ENCODE data around the gene ANKRD44.

ANKRD44 gene

DNA sequence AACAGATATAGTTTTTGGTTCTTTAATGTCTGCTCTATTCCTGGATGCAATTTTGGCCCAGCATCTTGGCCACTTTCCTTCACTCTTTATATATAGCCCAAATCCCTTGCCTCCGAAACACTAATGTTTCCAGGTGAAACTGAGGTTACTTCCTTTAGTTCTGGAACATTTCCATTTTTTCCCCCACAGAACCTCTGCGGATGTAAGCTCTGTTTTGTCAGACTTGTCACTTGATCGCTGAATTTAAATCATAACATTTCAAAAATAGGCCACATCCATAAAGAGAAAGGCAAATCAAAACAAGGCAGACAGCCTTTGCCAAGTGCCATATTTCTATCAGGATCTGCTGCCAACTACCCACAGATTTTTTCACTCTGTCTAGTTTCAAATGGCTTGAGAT is 115.1 kb downstream of the ANKRD44 start:
- Histone ChIP-seq H3K36me3 (ENCODE audit: insufficient read depth, low read length) (no peaks in the 10 kb centered on the region), H3K27me3 (ENCODE audit: insufficient read depth, low read length, poor library complexity, severe bottlenecking) (no peaks in the 10 kb centered on the region), H3K4me1 (ENCODE audit: insufficient read depth, low read length, poor library complexity, severe bottlenecking) (peaks cover 58% of the 10 kb centered on the region)

DNA sequence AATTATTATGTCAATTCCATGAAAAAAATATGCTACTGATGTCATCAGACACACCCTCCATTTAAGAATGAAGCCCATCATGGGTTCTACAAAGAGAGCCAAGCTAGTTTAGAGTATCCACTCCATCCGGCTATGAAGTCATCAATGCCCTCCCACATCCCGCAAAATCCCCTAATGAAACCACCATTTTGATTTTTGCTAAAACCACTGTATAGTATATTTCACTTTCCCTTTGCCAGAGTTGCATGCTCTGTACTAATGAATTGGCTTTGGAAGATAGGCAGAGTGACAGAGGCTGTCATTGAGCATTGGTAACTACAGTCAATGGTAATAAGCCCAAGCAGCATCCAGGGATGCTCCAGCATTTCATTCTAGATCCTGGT is 118.6 kb downstream of the ANKRD44 start:
- no peak for TF ChIP-seq EZH2phosphoT487 (IDR thresholded peaks at IDR 0.05; ENCODE audit: borderline replicate concordance)
- TF ChIP-seq, protein P1, sequence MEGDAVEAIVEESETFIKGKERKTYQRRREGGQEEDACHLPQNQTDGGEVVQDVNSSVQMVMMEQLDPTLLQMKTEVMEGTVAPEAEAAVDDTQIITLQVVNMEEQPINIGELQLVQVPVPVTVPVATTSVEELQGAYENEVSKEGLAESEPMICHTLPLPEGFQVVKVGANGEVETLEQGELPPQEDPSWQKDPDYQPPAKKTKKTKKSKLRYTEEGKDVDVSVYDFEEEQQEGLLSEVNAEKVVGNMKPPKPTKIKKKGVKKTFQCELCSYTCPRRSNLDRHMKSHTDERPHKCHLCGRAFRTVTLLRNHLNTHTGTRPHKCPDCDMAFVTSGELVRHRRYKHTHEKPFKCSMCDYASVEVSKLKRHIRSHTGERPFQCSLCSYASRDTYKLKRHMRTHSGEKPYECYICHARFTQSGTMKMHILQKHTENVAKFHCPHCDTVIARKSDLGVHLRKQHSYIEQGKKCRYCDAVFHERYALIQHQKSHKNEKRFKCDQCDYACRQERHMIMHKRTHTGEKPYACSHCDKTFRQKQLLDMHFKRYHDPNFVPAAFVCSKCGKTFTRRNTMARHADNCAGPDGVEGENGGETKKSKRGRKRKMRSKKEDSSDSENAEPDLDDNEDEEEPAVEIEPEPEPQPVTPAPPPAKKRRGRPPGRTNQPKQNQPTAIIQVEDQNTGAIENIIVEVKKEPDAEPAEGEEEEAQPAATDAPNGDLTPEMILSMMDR (conservative IDR thresholded peaks at IDR 0.05; ENCODE audit: low read length): no peak
- H3K9me3 ChIP-seq (ENCODE audit: insufficient read depth, low read depth, low read length): no peaks in the 10 kb centered on the region

More for the DNA sequence above, 115.1 kb downstream of the ANKRD44 start:
- no peak overlapping the region for H3K9ac ChIP-seq (ENCODE audit: low read depth, low read length, poor library complexity, severe bottlenecking)
- no peak overlapping the region for H3K4me2 ChIP-seq (ENCODE audit: low read depth, low read length, poor library complexity, severe bottlenecking)
- peaks cover 76% of the 10 kb centered on the region for H3K79me2 ChIP-seq (ENCODE audit: insufficient read depth, low read length)
- no peak overlapping the region for H2AFZ ChIP-seq (ENCODE audit: low read length)
- no peaks in the 10 kb centered on the region for H4K20me1 ChIP-seq (ENCODE audit: insufficient read depth, low read length, poor library complexity, severe bottlenecking)
- H3K4me3 ChIP-seq (ENCODE audit: low read length, poor library complexity, severe bottlenecking): no peak overlapping the region
- TF ChIP-seq, protein P1 (conservative IDR thresholded peaks at IDR 0.05; ENCODE audit: low read length): no peak
- no peak for TF ChIP-seq EZH2phosphoT487 (IDR thresholded peaks at IDR 0.05; ENCODE audit: borderline replicate concordance)
- no peaks in the 10 kb centered on the region for H3K9me2 ChIP-seq (replicated peaks; ENCODE audit: low read depth, low read length)
- peaks cover 10% of the 10 kb centered on the region; the same call in 1 of the 2 replicates for H3F3A ChIP-seq (ENCODE audit: low read depth)
- no peaks in the 10 kb centered on the region for H3K9me3 ChIP-seq (ENCODE audit: insufficient read depth, low read depth, low read length)

GRCh38 chr2:197191177-197191939 is 119.2 kb downstream of the ANKRD44 start:
- no peaks in the 10 kb centered on the region; the same call in 1 of the 2 replicates for H3K36me3 ChIP-seq (ENCODE audit: insufficient read depth, low read length)
- H3K4me2 ChIP-seq (ENCODE audit: low read depth, low read length, poor library complexity, severe bottlenecking): no peak overlapping the region
- peaks cover 22% of the 10 kb centered on the region for H3K4me1 ChIP-seq (ENCODE audit: insufficient read depth, low read length, poor library complexity, severe bottlenecking)
- no peak overlapping the region for H3K4me3 ChIP-seq (ENCODE audit: low read length, poor library complexity, severe bottlenecking)
- no peaks in the 10 kb centered on the region for H3K27me3 ChIP-seq (ENCODE audit: insufficient read depth, low read length, poor library complexity, severe bottlenecking)
- no peak for TF ChIP-seq EZH2phosphoT487 (IDR thresholded peaks at IDR 0.05; ENCODE audit: borderline replicate concordance)
- TF ChIP-seq, protein P1 (conservative IDR thresholded peaks at IDR 0.05; ENCODE audit: low read length): peak; percentile 93
- peaks cover 78% of the 10 kb centered on the region for H3K79me2 ChIP-seq (ENCODE audit: insufficient read depth, low read length)
- no peaks in the 10 kb centered on the region for H3K9me2 ChIP-seq (replicated peaks; ENCODE audit: low read depth, low read length)
- no peaks in the 10 kb centered on the region for H3K9me3 ChIP-seq (ENCODE audit: insufficient read depth, low read depth, low read length)
- H4K20me1 ChIP-seq (ENCODE audit: insufficient read depth, low read length, poor library complexity, severe bottlenecking): no peaks in the 10 kb centered on the region
- H2AFZ ChIP-seq (ENCODE audit: low read length): no peak overlapping the region
- no peak overlapping the region for H3K9ac ChIP-seq (ENCODE audit: low read depth, low read length, poor library complexity, severe bottlenecking)
- no peaks in the 10 kb centered on the region for H3F3A ChIP-seq (ENCODE audit: low read depth)

More for the DNA sequence above, 118.6 kb downstream of the ANKRD44 start:
- Histone ChIP-seq H3K4me2 (ENCODE audit: low read depth, low read length, poor library complexity, severe bottlenecking) (no peak overlapping the region), H3F3A (ENCODE audit: low read depth) (no peaks in the 10 kb centered on the region), H3K9me2 (replicated peaks; ENCODE audit: low read depth, low read length) (no peaks in the 10 kb centered on the region), H2AFZ (ENCODE audit: low read length) (no peak overlapping the region), H3K79me2 (ENCODE audit: insufficient read depth, low read length) (peaks cover 84% of the 10 kb centered on the region), H3K4me3 (ENCODE audit: low read length, poor library complexity, severe bottlenecking) (no peak overlapping the region), H3K27me3 (ENCODE audit: insufficient read depth, low read length, poor library complexity, severe bottlenecking) (no peaks in the 10 kb centered on the region), H3K4me1 (ENCODE audit: insufficient read depth, low read length, poor library complexity, severe bottlenecking) (peaks cover 28% of the 10 kb centered on the region), H3K36me3 (ENCODE audit: insufficient read depth, low read length) (no peaks in the 10 kb centered on the region), H3K9ac (ENCODE audit: low read depth, low read length, poor library complexity, severe bottlenecking) (no peak overlapping the region), H4K20me1 (ENCODE audit: insufficient read depth, low read length, poor library complexity, severe bottlenecking) (no peaks in the 10 kb centered on the region)
